H9 (cell line): ENCODE results near the gene YWHAH. TPM values are rescaled to one million over a fixed set of nuclear protein-coding genes. Genes with fewer than 3 reads are reported as not detected.

Source experiments
- DNase-seq: peaks from one replicate; pipeline ENCODE4 v3.0.0-alpha.2; 2017
- H2AFZ ChIP-seq: one replicate; pipeline ENCODE4 v1.6.1; 2013; ENCODE audit warnings: mild to moderate bottlenecking, low read length, control low read depth, moderate library complexity
- H2AK5ac ChIP-seq: 2 replicates; pipeline ENCODE4 v1.6.1; 2013; ENCODE audit warnings: low read length, control low read depth, mixed read lengths; ENCODE audit not compliant: insufficient read length
- H2BK120ac ChIP-seq: one replicate; pipeline ENCODE4 v1.6.1; 2013; ENCODE audit warnings: low read depth, mild to moderate bottlenecking, low read length, control low read depth, inconsistent platforms; ENCODE audit not compliant: poor library complexity, severe bottlenecking
- H2BK12ac ChIP-seq: 2 replicates; pipeline ENCODE4 v1.6.1; 2013; ENCODE audit warnings: low read length, control low read depth, mixed read lengths, low read depth; ENCODE audit not compliant: insufficient read length
- H2BK15ac ChIP-seq: 2 replicates; pipeline ENCODE4 v1.6.1; 2013; ENCODE audit warnings: low read depth, low read length, control low read depth
- H2BK20ac ChIP-seq: one replicate; pipeline ENCODE4 v1.6.1; 2013; ENCODE audit warnings: low read depth, mild to moderate bottlenecking, low read length, control low read depth, inconsistent platforms; ENCODE audit not compliant: poor library complexity, severe bottlenecking
- H2BK5ac ChIP-seq: 2 replicates; pipeline ENCODE4 v1.6.1; 2013; ENCODE audit warnings: low read length, control low read depth, mixed read lengths; ENCODE audit not compliant: insufficient read length
- H3K14ac ChIP-seq: 2 replicates; pipeline ENCODE4 v1.6.1; 2013; ENCODE audit warnings: low read length, control low read depth; ENCODE audit not compliant: insufficient read depth
- H3K18ac ChIP-seq: 2 replicates; pipeline ENCODE4 v1.6.1; 2013; ENCODE audit warnings: low read depth, mild to moderate bottlenecking, mixed read lengths, low read length, control low read depth; ENCODE audit not compliant: insufficient read length
- H3K23ac ChIP-seq: 2 replicates; pipeline ENCODE4 v1.6.1; 2013; ENCODE audit warnings: low read length, control low read depth, mixed read lengths, low read depth; ENCODE audit not compliant: insufficient read length
- H3K23me2 ChIP-seq: 2 replicates; pipeline ENCODE4 v1.6.1; 2013; ENCODE audit warnings: low read depth, mild to moderate bottlenecking, mixed read lengths, low read length, control low read depth; ENCODE audit not compliant: insufficient read length, poor library complexity, severe bottlenecking
- H3K27ac ChIP-seq: 2 replicates; pipeline ENCODE4 v1.5.1; 2013; ENCODE audit warnings: low read length, control low read depth, mixed read lengths, low read depth; ENCODE audit not compliant: insufficient read length
- H3K27me3 ChIP-seq: 2 replicates; pipeline ENCODE4 v1.6.1; 2013; ENCODE audit warnings: low read length, control low read depth, inconsistent platforms; ENCODE audit not compliant: insufficient read depth
- H3K4ac ChIP-seq: 2 replicates; pipeline ENCODE4 v1.6.1; 2013; ENCODE audit warnings: low read depth, mild to moderate bottlenecking, control low read depth, inconsistent platforms, low read length, moderate library complexity
- H3K4me1 ChIP-seq: 2 replicates; pipeline ENCODE4 v1.6.1; 2013; ENCODE audit warnings: low read length, control low read depth, inconsistent platforms; ENCODE audit not compliant: insufficient read depth
- H3K4me2 ChIP-seq: 2 replicates; pipeline ENCODE4 v1.6.1; 2013; ENCODE audit warnings: low read length, control low read depth, mixed read lengths; ENCODE audit not compliant: insufficient read length, insufficient read depth
- H3K56ac ChIP-seq: 2 replicates; pipeline ENCODE4 v1.6.1; 2013; ENCODE audit warnings: low read depth, mild to moderate bottlenecking, mixed read lengths, low read length, control low read depth; ENCODE audit not compliant: insufficient read length
- H3K79me1 ChIP-seq: 2 replicates; pipeline ENCODE4 v1.6.1; 2013; ENCODE audit warnings: low read depth, mild to moderate bottlenecking, moderate library complexity, low read length, control low read depth, inconsistent platforms; ENCODE audit not compliant: insufficient read depth, poor library complexity, severe bottlenecking
- H3K79me2 ChIP-seq: 2 replicates; pipeline ENCODE4 v1.6.1; 2013; ENCODE audit warnings: low read length, control low read depth, inconsistent platforms; ENCODE audit not compliant: insufficient read depth
- H3K9ac ChIP-seq: 2 replicates; pipeline ENCODE4 v1.6.1; 2013; ENCODE audit warnings: low read length, control low read depth, mixed read lengths; ENCODE audit not compliant: insufficient read length; ENCODE audit errors: extremely low read depth
- H3K9me3 ChIP-seq: one replicate; pipeline ENCODE4 v1.6.1; 2013; ENCODE audit warnings: low read depth, low read length, inconsistent platforms; ENCODE audit not compliant: control insufficient read depth
- H3T11ph ChIP-seq: one replicate; pipeline ENCODE4 v1.6.1; 2013; ENCODE audit warnings: mild to moderate bottlenecking, low read length, control low read depth, inconsistent platforms
- H4K20me1 ChIP-seq: one replicate; pipeline ENCODE4 v1.6.1; 2013; ENCODE audit not compliant: control insufficient read depth, insufficient read length, insufficient read depth
- H4K5ac ChIP-seq: 2 replicates; pipeline ENCODE4 v1.6.1; 2013; ENCODE audit warnings: low read depth, mild to moderate bottlenecking, mixed read lengths, low read length, control low read depth; ENCODE audit not compliant: insufficient read length
- H4K8ac ChIP-seq: replicated peaks from 2 replicates; pipeline ENCODE4 v1.6.1; 2013; ENCODE audit warnings: low read length, control low read depth, mixed read lengths, low read depth; ENCODE audit not compliant: insufficient read length
- H4K91ac ChIP-seq: 2 replicates; pipeline ENCODE4 v1.6.1; 2013; ENCODE audit warnings: low read depth, mild to moderate bottlenecking, moderate library complexity, mixed read lengths, low read length, control low read depth; ENCODE audit not compliant: insufficient read length
- H3K27ac Mint-ChIP-seq, 3 experiments: 2 replicates in 2 of 3; 3 replicates in 1 of 3; pipeline ENCODE4 v1.8.0; 2020 to 2021; ENCODE audit warnings: mixed read lengths in 3 of 3, mild to moderate bottlenecking in 1 of 3, moderate library complexity in 1 of 3
- H3K27me3 Mint-ChIP-seq: 2 replicates; pipeline ENCODE4 v1.8.0; 2021; ENCODE audit warnings: low read depth, mild to moderate bottlenecking, moderate library complexity, mixed read lengths
- H3K36me3 Mint-ChIP-seq, 3 experiments: 2 replicates in 2 of 3; 3 replicates in 1 of 3; pipeline ENCODE4 v1.8.0; 2020 to 2021; ENCODE audit warnings: low read depth in 3 of 3, mixed read lengths in 3 of 3; ENCODE audit not compliant: insufficient read depth in 1 of 3
- H3K4me1 Mint-ChIP-seq, 2 experiments: 2 replicates each; pipeline ENCODE4 v1.8.0; 2020; ENCODE audit warnings: mixed read lengths in 2 of 2
- H3K4me3 Mint-ChIP-seq, 2 experiments: 2 replicates in 1 of 2; 3 replicates in 1 of 2; pipeline ENCODE4 v1.8.0; 2020 to 2021; ENCODE audit warnings: mild to moderate bottlenecking in 2 of 2, mixed read lengths in 2 of 2, moderate library complexity in 1 of 2
- H3K9me3 Mint-ChIP-seq, 2 experiments: 2 replicates in 1 of 2; 3 replicates in 1 of 2; pipeline ENCODE4 v1.8.0; 2020; ENCODE audit warnings: mild to moderate bottlenecking in 2 of 2, mixed read lengths in 2 of 2, moderate library complexity in 1 of 2
- CTCF ChIP-seq: fragments of 200-600 bp; sonication (generic); conservative IDR thresholded peaks from 3 replicates; pipeline ENCODE4 v1.8.0; 2021; ENCODE audit warnings: antibody characterized with exemption, mild to moderate bottlenecking
- WGBS: extraction: QIAGEN DNeasy Blood & Tissue Kit; methylation state at CpG from one replicate; pipeline ENCODE4 v1.1.7; 2013; ENCODE audit warnings: missing lambda C conversion rate, low lambda C conversion rate, mixed read lengths; ENCODE audit not compliant: insufficient read length; ENCODE audit errors: extremely low coverage; 5-methylcytosine and 5-hydroxymethylcytosine counted together
- total RNA-seq: library from RNA; stranded (reverse); gene quantifications from 2 replicates; pipeline ENCODE4 v1.2.1, GENCODE V29; 2021

Gene YWHAH
- total RNA-seq, 1 experiment from 2014 or later, result 250 TPM

- no peaks in the 10 kb centered on the region for H3K36me3 Mint-ChIP-seq
- no peaks in the 10 kb centered on the region for H3K27me3 ChIP-seq
- H3K4ac ChIP-seq, result no peak overlapping the region
- no peak overlapping the region for H3K56ac ChIP-seq
- no peak overlapping the region for H3K4me2 ChIP-seq
- H2BK12ac ChIP-seq, result no peak overlapping the region
- H2BK20ac ChIP-seq, result no peak overlapping the region
- H2BK120ac ChIP-seq, result no peak overlapping the region
- H3K9ac ChIP-seq, result no peak overlapping the region
- no peaks in the 10 kb centered on the region for H3K4me1 Mint-ChIP-seq
- H3K4me3 Mint-ChIP-seq, result no peak overlapping the region
- H3K4me1 ChIP-seq, result no peaks in the 10 kb centered on the region; the same call in 1 of the 2 replicates
- no peak overlapping the region for H3K23ac ChIP-seq
- no peak overlapping the region for H4K8ac ChIP-seq
- H2BK5ac ChIP-seq, result no peak overlapping the region
- no peak overlapping the region for H3K27ac ChIP-seq
- H3K9me3 ChIP-seq, result no peaks in the 10 kb centered on the region
- H3K14ac ChIP-seq, result no peak overlapping the region
- no peak overlapping the region for H4K5ac ChIP-seq
- H4K91ac ChIP-seq, result no peak overlapping the region
- H3K79me2 ChIP-seq, result no peaks in the 10 kb centered on the region
- H3K79me1 ChIP-seq, result no peaks in the 10 kb centered on the region
- no peaks in the 10 kb centered on the region for H3K9me3 Mint-ChIP-seq
- no peaks in the 10 kb centered on the region for H3K23me2 ChIP-seq
- TF ChIP-seq CTCF, result no peak
- H2AFZ ChIP-seq, result no peak overlapping the region
- no peak overlapping the region for H3T11ph ChIP-seq
- H3K18ac ChIP-seq, result no peak overlapping the region
- H4K20me1 ChIP-seq, result no peaks in the 10 kb centered on the region
- DNase-seq, result no peak
- H3K27ac Mint-ChIP-seq, result no peak overlapping the region
- no peak overlapping the region for H2BK15ac ChIP-seq
- WGBS, result no CpG with 5 or more reads among the region's 3 CpGs
- H3K27me3 Mint-ChIP-seq, result peaks cover 37% of the 10 kb centered on the region
- no peak overlapping the region for H2AK5ac ChIP-seq
Observed at GRCh38 chr22:31995807-31996206, 51.5 kb downstream of the YWHAH start.
